ENCODE data around the gene PACS2.

The PACS2 gene

GRCh38 chr14:105446971-105447370 lies 132.4 kb downstream of the PACS2 start:
- no peak for DNase-seq (ENCODE audit: extremely low spot score, insufficient read length, low read depth)
- no peak for FAIRE-seq

Data from GM18507 (cell line).